ENCODE data around the gene ORM1.

DNA sequence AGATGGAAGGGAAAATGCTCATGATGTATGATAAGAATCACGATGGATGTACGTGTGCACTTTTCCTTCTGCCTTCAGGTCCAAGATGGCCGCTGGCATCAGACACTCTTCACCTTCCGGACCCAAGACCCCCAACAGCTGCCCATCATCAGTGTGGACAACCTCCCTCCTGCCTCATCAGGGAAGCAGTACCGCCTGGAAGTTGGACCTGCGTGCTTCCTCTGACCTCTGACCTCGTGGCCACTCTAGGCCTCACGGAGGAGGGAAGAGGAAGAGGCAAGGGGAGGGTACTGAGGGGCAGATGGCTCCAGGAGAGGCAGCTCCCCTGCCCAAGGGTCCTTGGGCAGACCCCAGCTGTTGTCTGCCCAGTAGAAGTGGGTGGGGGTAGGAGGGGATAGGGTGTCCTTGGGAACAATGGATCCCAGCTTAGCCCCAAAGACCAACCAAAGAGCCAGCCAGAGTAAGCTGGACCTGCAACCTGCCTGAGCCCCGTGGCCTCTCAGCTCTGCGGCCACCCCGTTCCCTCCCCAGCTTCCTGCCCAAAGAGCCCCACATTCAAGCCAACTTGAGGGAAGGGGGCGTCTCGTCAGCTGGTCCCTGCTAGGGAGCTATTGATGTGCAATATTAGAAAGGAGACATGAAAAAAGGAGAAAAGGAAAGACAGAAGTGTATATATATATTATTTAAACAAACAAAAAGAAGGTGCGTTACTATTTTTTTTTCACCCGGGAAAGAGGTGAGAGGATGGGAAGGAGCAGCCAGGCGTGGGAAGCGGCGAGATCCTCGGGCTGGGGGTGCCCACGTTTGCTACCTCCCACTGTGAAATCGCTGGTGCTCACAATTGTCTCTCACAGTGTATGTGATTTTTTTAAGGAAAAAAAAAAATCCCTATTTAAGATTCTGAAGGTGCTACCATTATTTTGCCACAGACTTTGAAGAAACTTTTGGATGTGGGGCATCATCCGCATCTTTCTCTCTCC, 12.1 kb upstream of the ORM1 start:
- TF ChIP-seq, protein P1, sequence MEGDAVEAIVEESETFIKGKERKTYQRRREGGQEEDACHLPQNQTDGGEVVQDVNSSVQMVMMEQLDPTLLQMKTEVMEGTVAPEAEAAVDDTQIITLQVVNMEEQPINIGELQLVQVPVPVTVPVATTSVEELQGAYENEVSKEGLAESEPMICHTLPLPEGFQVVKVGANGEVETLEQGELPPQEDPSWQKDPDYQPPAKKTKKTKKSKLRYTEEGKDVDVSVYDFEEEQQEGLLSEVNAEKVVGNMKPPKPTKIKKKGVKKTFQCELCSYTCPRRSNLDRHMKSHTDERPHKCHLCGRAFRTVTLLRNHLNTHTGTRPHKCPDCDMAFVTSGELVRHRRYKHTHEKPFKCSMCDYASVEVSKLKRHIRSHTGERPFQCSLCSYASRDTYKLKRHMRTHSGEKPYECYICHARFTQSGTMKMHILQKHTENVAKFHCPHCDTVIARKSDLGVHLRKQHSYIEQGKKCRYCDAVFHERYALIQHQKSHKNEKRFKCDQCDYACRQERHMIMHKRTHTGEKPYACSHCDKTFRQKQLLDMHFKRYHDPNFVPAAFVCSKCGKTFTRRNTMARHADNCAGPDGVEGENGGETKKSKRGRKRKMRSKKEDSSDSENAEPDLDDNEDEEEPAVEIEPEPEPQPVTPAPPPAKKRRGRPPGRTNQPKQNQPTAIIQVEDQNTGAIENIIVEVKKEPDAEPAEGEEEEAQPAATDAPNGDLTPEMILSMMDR (IDR thresholded peaks at IDR 0.05), result no peak
- TF ChIP-seq POLR2A (IDR thresholded peaks at IDR 0.05) (no peak), POLR2AphosphoS5 (IDR thresholded peaks at IDR 0.05) (no peak)
